Raji (cell line): ENCODE data around the gene CORO1C.

Experiments
- POLR2A ChIP-seq: IDR thresholded peaks from 2 replicates; pipeline ENCODE4 v1.6.1; 2011; ENCODE audit warnings: low read depth, low read length, control low read depth; ENCODE audit not compliant: insufficient read depth

CORO1C gene

GRCh38 chr12:108605690-108606406 lies 125.5 kb downstream of the CORO1C start:
- no peak for TF ChIP-seq POLR2A

DNA sequence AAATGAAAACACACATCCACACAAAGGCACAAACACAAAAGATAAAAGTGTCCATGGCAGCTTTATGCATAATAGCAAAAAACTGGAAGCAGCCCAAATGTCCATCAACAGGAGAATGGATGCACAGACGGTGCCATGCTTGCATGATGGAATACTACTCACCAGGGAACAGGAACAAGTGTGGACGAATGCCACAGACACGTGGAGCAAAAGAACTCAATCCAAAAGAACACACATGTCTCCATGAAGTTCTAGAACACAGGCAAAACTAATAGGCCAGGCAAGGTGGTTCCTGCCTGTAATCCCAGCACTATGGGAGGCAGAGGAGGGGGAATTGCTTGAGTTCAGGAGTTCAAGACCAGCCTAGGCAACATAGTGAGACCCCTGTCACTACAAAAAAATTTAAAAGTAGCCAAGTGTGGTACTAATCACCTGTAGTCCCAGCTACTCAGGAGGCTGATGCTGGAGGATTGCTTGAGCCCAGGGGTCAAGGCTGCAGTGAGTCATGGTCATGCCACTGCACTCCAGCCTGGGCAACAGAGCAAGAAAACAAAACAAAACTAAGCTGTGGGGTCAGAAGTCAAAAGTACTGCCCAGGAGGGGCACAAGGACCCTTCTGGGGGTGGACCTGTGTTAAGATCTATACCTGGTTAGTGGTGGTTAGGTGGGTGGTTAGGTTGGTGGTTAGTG lies 126.2 kb downstream of the CORO1C start:
- TF ChIP-seq POLR2A, result no peak

- no peak for TF ChIP-seq POLR2A
Measured at GRCh38 chr12:108604208-108604941, 126.9 kb downstream of the CORO1C start.

GRCh38 chr12:108603743-108604142 lies 127.6 kb downstream of the CORO1C start:
- no peak for TF ChIP-seq POLR2A

- TF ChIP-seq POLR2A, result no peak
Measured at GRCh38 chr12:108602976-108603704, 128.2 kb downstream of the CORO1C start.

GRCh38 chr12:108602209-108602705 lies 129.1 kb downstream of the CORO1C start:
- no peak for TF ChIP-seq POLR2A

DNA sequence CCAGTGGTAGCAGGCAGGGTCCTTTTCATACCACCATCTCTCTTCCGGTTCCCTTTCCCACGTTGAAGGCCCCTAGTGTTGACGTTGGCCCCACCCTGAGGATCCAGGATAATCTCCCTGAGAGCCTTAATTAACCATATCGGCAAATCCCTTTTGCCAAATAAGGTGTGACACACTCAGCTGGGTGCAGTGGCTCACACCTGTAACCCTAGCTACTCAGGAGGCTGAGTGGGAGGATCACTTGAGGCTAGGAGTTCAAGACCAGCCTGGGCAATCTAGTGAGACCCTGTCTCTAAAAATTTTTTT lies 130.7 kb downstream of the CORO1C start:
- no peak for TF ChIP-seq POLR2A

- TF ChIP-seq POLR2A, result no peak
Measured at GRCh38 chr12:108599948-108600701, 131.2 kb downstream of the CORO1C start.

- TF ChIP-seq POLR2A, result no peak
Measured at GRCh38 chr12:108599541-108599940, 131.8 kb downstream of the CORO1C start.

- TF ChIP-seq POLR2A, result no peak
Measured at GRCh38 chr12:108598553-108599250, 132.6 kb downstream of the CORO1C start.

GRCh38 chr12:108597559-108598471 lies 133.5 kb downstream of the CORO1C start, which contains the start of gene TMEM119:
TMEM119 (minus strand) TSS chr12:108598084; CDS start chr12:108592383, 5,701 bp downstream.
- TF ChIP-seq POLR2A, result no peak

DNA sequence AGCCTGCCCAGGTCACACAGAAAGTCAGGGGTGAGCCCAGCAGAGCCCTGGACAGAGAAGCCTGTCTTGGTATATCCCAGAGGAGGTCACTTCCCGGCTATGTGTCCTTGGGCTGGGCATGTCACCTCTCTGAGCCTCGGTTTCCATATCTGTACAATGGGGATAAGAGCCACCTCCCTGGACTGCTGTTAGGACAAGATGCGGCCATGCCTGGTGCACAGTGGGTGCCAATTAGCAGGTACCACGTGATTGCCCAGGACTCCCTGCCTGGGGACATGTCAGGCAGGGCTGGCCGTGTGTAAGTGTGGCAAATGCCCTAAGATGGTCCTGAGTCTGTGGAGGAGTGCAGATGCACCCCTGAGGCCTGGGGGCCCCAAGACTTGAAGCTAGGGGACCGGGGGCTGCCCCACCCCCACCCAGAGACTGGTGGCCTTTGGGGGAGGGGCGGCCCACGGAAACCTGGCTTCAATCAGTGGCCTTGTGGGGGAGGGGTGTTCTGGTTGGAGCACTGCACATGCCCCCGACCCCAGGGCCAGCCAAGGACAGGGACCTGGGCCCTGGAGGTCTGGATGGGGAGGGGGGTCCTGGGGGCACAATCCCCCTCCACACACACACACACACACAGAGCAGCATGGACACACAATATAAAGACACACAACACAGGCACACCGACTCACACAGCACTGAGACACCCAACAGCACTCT lies 134.3 kb downstream of the CORO1C start:
- no peak for TF ChIP-seq POLR2A
